Thyroid gland (tissue), 4 donors: ENCODE data around the gene WHRN. TPM values are rescaled to one million over a fixed set of nuclear protein-coding genes. Genes with fewer than 3 reads are reported as not detected.

Experiments
- DNase-seq, 2 donors: peaks; one replicate each; pipeline ENCODE4 v3.0.0-alpha.2; 2019
- H3K27ac ChIP-seq, 3 donors: fragments of 200-600 bp; sonication (generic); 1 replicate in 2 of 3; 2 replicates in 1 of 3; pipeline ENCODE4 v1.5.1; 2016 to 2019; ENCODE audit warnings: mild to moderate bottlenecking in 1 of 3, moderate library complexity in 1 of 3
- H3K27me3 ChIP-seq: fragments of 200-600 bp; sonication (generic); one replicate; pipeline ENCODE4 v1.5.1; 2019
- H3K36me3 ChIP-seq, 2 donors: fragments of 200-600 bp; sonication (generic); one replicate each; pipeline ENCODE4 v1.5.1; 2016 to 2019
- H3K4me1 ChIP-seq, 2 donors: fragments of 200-600 bp; sonication (generic); one replicate each; pipeline ENCODE4 v1.5.1; 2017 to 2019
- H3K4me3 ChIP-seq, 3 donors: fragments of 200-600 bp; sonication (generic); replicated peaks in 1 of 3; 1 replicate in 2 of 3; 2 replicates in 1 of 3; pipeline ENCODE4 v1.5.1; 2016; ENCODE audit warnings: mild to moderate bottlenecking in 1 of 3
- H3K9me3 ChIP-seq: fragments of 200-600 bp; sonication (generic); one replicate; pipeline ENCODE4 v1.5.1; 2017
- POLR2A ChIP-seq, 2 donors: fragments of 450-650 bp; IDR thresholded peaks; one replicate each; pipeline ENCODE4 v1.6.1; 2017; ENCODE audit warnings: antibody characterized with exemption in 2 of 2, mild to moderate bottlenecking in 2 of 2, moderate library complexity in 1 of 2
- WGBS, 2 donors: methylation state at CpG; one replicate each; pipeline ENCODE4 v1.1.5; 2017; 5-methylcytosine and 5-hydroxymethylcytosine counted together
- intact Hi-C: fragments of 100-400 bp; cut with DNase I; formaldehyde crosslinking; loops from one replicate; pipeline ENCODE4 v1.15.1; 2023
- total RNA-seq, 4 donors: library from RNA; depleted of rRNA; stranded (reverse); fragments of >200 nt; gene quantifications; one replicate each; pipeline ENCODE4 v1.2.3, GENCODE V29; 2016
- TF ChIP-seq, protein P1 (sequence below), 6 experiments: fragments of 200-600 bp in 3 of 6; fragments of 450-650 bp in 3 of 6; sonication (generic) in 3 of 6; IDR thresholded peaks; one replicate each; pipeline ENCODE4 v1.5.1; 2016 to 2019; ENCODE audit warnings: antibody characterized with exemption in 6 of 6, mild to moderate bottlenecking in 2 of 6, inconsistent platforms in 1 of 6, moderate library complexity in 1 of 6

Gene WHRN
- total RNA-seq, 4 donors from 2014 or later = 7.4 to 13.0 (median 10.9) TPM

DNA sequence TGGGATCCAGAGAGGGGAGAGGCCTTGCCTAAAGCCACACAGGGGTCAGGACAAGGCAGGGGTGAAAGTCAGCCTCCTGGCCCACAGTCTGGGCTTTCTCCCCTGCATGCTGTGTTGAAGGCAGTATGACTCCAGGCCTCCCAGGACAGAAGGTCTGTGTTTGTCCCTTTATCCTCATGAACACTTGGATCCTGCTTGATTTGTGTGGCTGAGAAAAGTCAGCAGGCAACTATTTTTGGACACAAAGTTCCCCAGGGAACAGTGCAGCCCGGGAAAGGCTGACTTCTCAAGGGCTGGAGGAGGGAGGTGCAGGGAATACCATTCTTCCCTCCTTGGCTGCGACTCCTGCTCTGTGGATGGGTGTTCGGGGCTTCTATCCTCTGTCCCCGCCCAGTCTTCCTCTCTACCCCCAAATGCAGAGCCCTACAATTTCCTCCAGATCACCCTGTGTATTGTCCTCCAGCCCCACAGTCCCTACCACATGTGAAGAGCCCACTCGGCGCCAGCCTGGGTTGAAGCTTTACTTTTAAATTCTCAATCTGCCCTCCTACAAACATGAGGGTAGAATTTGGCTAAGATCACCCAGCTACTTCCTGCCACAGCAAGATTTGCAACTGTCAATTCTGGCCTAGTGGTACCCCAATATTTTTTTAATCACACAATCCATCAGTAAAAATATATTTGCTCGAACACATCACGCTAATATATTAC lies 121.6 kb downstream of the WHRN start:
- TF ChIP-seq, protein P1, sequence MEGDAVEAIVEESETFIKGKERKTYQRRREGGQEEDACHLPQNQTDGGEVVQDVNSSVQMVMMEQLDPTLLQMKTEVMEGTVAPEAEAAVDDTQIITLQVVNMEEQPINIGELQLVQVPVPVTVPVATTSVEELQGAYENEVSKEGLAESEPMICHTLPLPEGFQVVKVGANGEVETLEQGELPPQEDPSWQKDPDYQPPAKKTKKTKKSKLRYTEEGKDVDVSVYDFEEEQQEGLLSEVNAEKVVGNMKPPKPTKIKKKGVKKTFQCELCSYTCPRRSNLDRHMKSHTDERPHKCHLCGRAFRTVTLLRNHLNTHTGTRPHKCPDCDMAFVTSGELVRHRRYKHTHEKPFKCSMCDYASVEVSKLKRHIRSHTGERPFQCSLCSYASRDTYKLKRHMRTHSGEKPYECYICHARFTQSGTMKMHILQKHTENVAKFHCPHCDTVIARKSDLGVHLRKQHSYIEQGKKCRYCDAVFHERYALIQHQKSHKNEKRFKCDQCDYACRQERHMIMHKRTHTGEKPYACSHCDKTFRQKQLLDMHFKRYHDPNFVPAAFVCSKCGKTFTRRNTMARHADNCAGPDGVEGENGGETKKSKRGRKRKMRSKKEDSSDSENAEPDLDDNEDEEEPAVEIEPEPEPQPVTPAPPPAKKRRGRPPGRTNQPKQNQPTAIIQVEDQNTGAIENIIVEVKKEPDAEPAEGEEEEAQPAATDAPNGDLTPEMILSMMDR (IDR thresholded peaks at IDR 0.05) = no peak
- no peak for TF ChIP-seq POLR2A (IDR thresholded peaks at IDR 0.05)
- Histone ChIP-seq H3K27ac (peak overlapping the region; percentile 28 to 46 (median 37)), H3K4me1 (peaks cover 7 to 37% of the 10 kb centered on the region in 2 donors), H3K36me3 (peaks cover 3 to 6% of the 10 kb centered on the region in 2 donors), H3K27me3 (no peaks in the 10 kb centered on the region), H3K9me3 (no peaks in the 10 kb centered on the region), H3K4me3 (no peak overlapping the region)
- DNase-seq = peak; percentile 20 to 30
- intact Hi-C loops = no loop called here
- WGBS, 2 donors = 50 to 68% methylated on average over 8 of the region's 8 CpGs

DNA sequence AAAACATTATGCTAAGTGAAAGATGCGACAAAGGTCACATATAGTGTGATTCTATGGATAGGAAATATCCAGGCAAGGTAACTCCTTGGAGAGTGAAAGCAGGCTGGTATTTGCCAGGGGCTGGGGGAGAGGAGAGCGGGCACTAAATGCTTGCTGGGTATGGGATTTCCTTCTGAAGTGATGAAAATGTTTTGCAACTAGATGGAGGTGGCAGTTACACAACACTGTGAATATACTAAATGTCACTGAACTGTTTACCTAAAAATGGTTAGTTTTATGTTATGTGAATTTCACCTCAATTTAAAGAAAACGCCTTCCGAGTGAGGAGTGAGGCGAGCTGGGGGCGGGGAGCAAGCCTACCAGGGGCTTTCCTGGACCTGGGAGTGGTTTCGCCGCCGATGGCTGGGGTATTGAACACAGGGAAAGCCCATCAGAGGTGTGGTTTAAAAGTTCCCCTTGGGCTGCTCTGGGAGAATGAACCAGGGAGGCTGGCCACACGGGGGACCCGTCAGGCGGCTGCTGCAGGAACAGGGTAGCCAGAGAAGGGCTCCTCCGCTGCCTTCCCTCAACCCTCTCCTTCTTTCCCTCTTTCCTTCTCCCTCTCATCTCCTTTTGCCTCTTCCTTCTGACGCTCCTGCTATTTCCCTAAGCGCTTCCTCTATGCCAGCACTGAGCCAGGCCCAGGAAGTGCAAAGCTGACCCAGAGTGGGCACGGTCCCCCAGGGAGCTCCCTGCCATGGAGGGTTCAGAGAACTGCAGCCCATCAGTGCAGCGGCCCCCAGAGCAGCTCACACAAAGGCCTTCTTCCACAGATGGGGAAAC lies 122.4 kb downstream of the WHRN start:
- intact Hi-C loops = no loop called here
- peaks cover 3 to 6% of the 10 kb centered on the region in 2 donors for H3K36me3 ChIP-seq
- no peak for DNase-seq
- 70 to 73% methylated on average over 17 of the region's 17 CpGs for WGBS, 2 donors
- H3K27me3 ChIP-seq = no peaks in the 10 kb centered on the region
- peaks cover 0 to 29% of the 10 kb centered on the region in 2 donors for H3K4me1 ChIP-seq
- H3K27ac ChIP-seq = peak overlapping the region; percentile 28 to 46 (median 37)
- H3K9me3 ChIP-seq = no peaks in the 10 kb centered on the region
- H3K4me3 ChIP-seq = no peak overlapping the region
- TF ChIP-seq, protein P1 (IDR thresholded peaks at IDR 0.05) = no peak
- no peak for TF ChIP-seq POLR2A (IDR thresholded peaks at IDR 0.05)

DNA sequence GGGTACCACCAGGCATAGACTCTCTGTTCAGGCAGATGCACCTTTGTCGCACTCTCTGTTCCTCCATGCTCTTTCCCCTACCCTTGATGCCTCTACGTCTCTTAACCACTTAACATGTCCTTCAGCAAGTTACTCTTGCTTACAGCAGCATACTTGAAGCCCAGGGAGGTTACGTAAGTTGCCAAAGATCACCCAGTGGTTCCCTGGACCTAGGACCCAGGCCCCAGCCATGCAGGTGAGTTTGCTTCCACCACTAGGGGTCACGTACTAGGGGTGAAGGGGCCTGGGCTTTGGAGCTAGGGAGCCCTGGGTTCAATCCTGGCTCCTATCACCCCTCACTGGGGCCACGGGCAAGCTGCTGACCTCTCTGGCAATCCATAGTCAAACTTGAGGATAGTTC lies 126.4 kb downstream of the WHRN start:
- Histone ChIP-seq H3K27ac (no peak overlapping the region), H3K4me3 (no peak overlapping the region), H3K9me3 (no peaks in the 10 kb centered on the region), H3K36me3 (peaks cover 13 to 16% of the 10 kb centered on the region in 2 donors), H3K27me3 (no peaks in the 10 kb centered on the region), H3K4me1 (peaks cover 0 to 11% of the 10 kb centered on the region in 2 donors)
- 96% methylated on average over 5 of the region's 5 CpGs for WGBS, 2 donors
- intact Hi-C loops = no loop called here
- TF ChIP-seq, protein P1 (IDR thresholded peaks at IDR 0.05) = no peak
- no peak for TF ChIP-seq POLR2A (IDR thresholded peaks at IDR 0.05)
- no peak for DNase-seq

DNA sequence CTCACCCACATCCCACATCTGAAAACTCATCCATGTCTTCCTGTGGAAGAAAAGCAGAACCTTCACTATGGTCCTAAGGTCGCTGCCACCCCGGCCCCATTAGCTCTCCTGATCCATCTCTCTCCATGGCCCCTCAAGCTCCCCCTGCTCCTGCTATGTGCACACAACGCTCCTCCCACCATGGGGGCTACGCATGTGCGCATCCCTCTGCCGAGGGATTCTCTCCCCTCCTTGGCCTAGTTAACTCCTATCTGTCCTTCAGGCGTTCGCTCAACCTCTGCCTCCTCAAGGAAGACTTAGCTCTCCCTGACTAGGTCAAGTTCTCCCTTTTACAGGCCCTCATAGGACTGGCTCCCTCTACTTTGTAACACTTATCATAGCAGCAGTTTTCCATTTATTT lies 127.3 kb downstream of the WHRN start:
- no peak overlapping the region for H3K4me3 ChIP-seq
- 90 to 93% methylated on average over 8 of the region's 8 CpGs for WGBS, 2 donors
- DNase-seq = no peak
- no peaks in the 10 kb centered on the region for H3K9me3 ChIP-seq
- no peaks in the 10 kb centered on the region for H3K27me3 ChIP-seq
- peaks cover 13 to 16% of the 10 kb centered on the region in 2 donors for H3K36me3 ChIP-seq
- TF ChIP-seq, protein P1 (IDR thresholded peaks at IDR 0.05) = no peak
- TF ChIP-seq POLR2A (IDR thresholded peaks at IDR 0.05) = no peak
- intact Hi-C loops = no loop called here
- peaks cover 0 to 2% of the 10 kb centered on the region in 2 donors for H3K4me1 ChIP-seq
- no peak overlapping the region for H3K27ac ChIP-seq
